ENCODE data around the gene ZNF20. TPM values are rescaled to one million over a fixed set of nuclear protein-coding genes. Genes with fewer than 3 reads are reported as not detected.
"Not testable (repeated sequence)": the region's sequence is repeated elsewhere in the genome, so short reads cannot be mapped to it uniquely, and the experiment has no call there.

The ZNF20 gene
- total RNA-seq, 2 experiments from 2014 or later = 2.3 to 2.7 TPM

- CTCF ChIA-PET = interaction anchor here (0.6 to 1.5 kb wide), 5 partner anchors 11 to 67 kb away, joined by 3 to 5 read pairs (median 3); no protein-coding TSS in a partner anchor
- POLR2A ChIA-PET = no interaction called here
Measured at GRCh38 chr19:12126707-12127106, 13.4 kb downstream of the ZNF20 start.

DNA sequence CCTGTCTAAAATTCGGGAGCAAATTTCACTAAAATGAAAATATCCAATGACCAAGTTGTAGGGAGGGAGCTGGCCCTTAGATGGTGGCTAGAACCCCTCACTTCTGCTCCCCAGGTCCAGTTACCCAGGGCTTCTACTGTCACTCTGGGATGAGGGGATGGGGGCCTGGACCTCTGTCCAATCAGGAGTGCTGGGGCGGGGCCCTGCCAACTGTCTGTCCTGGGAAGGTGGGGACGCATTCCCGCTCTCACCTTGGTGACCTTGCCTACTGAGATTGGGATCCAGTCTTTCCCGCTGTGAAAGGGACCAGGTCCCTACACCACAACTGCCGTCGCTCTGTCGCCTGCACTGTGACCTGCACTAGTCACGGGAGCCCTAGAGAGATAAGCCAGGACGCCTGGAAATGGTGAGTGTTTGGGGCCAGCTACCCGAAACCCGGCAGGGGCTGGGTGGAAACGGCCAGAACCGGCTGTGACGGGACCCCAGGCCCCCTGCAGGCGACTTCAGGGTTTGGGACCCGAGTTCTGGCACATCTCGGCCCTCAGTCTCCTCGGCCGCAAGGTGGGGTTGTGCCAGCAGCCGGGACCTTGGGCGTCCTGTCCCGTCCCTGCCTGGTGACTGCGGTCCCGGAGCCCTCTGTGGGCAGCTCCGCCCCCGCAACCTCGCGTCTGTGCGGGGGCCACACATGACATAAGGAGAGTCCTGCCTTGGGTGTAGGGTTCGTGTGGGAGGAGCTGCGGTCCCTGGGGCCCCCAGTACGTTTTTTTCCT, 22.8 kb downstream of the ZNF20 start:
- POLR2A ChIA-PET = no interaction called here
- CTCF ChIA-PET = interaction anchor here (0.6 kb wide), 1 partner anchor 196 kb away, joined by 3 read pairs; no protein-coding TSS in a partner anchor

DNA sequence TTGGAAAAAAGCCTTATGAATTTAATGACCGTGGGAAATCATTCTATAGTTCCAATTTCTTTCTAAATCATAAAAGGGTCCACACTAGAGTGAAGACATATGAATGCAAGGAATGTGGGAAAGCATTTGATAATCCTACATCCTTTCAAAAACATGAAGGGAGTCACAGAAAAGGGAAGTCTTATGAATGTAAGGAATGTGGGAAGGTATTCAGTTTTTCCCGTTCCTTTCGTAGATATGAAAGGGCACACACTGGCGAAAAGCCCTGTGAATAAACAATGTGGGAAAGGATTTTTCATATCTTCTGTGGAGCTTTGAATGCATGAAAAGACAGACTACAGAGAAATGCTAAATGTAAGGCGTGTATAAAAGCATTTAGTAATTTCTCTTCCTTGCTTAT, 27.0 kb downstream of the ZNF20 start:
- CTCF ChIA-PET = interaction anchor here (1.4 kb wide), 1 partner anchor 22 kb away, joined by 3 read pairs; no protein-coding TSS in a partner anchor
- POLR2A ChIA-PET = no interaction called here

GRCh38 chr19:12112701-12113100, 27.4 kb downstream of the ZNF20 start:
- POLR2A ChIA-PET = no interaction called here
- CTCF ChIA-PET = interaction anchor here (1.4 kb wide), 1 partner anchor 22 kb away, joined by 3 read pairs; no protein-coding TSS in a partner anchor

DNA sequence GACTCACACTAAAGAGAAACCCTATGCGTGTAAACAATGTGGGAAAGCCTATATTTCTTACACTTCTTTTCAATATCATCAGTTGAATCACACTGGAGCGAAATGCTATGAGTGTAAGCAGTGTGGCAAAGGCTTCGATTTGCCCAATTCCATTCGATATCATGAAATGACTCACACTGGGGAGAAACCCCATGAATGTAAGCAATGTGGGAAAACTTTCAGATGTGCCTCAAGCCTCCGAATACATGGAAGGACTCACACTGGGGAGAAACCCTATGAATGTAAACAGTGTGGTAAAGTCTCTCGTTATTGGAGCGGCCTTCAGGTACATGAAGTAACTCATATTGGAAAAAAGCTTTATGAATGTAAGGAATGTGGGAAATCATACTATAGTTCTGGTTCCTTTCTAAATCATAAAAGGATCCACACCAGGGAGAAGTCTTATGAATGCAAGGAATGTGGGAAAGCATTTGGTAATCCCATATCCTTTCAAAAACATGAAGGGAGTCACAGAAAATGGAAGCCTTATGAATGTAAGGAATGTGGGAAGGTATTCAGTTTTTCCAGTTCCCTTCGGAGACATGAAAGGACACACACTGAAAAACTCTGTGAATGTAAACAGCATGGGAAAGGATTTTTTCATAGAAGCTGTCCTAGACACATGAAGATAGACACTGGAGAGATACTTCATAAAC, 28.1 kb downstream of the ZNF20 start:
- ChIA-PET CTCF (interaction anchor here (1.6 kb wide), 1 partner anchor 21 kb away, joined by 8 read pairs; no protein-coding TSS in a partner anchor), POLR2A (no interaction called here)

DNA sequence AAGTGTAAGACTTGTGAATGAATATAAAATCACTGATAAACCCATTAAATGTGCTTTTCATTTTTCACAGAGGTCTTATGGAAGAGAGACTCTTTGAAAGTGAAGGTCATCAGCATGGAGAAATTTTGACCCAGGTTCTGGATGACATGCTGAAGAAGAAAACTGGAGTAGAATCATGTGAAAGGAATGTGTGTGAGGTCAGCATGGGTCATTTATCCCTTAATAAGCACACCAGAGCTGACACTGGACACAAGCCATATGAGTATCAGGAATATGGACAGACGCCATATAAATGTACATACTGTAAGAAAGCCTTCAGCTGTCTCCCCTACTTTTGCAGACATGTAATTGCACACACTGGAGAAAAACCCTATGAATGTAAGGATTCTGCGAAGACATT, 29.0 kb downstream of the ZNF20 start:
- POLR2A ChIA-PET = no interaction called here
- CTCF ChIA-PET = interaction anchor here (1.6 kb wide), 1 partner anchor 20 kb away, joined by 8 read pairs; no protein-coding TSS in a partner anchor

DNA sequence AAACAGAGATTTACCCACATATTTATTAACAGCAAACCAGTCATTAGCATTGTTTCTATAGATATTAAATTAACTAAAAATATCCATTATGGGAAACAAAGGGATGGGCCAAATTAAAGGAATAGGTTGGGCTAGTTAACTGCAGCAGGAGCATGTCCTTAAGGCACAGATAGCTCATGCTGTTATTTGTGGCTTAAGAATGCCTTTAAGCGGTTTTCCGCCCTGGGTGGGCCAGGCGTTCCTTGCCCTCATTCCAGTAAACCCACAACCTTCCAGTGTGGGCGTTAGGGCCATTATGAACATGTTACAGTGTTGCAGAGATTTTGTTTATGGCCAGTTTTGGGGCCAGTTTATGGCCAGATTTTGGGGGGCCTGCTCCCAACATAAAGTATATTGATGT, 36.2 kb downstream of the ZNF20 start:
- CTCF ChIA-PET, POLR2A ChIA-PET: not testable (repeated sequence)

DNA sequence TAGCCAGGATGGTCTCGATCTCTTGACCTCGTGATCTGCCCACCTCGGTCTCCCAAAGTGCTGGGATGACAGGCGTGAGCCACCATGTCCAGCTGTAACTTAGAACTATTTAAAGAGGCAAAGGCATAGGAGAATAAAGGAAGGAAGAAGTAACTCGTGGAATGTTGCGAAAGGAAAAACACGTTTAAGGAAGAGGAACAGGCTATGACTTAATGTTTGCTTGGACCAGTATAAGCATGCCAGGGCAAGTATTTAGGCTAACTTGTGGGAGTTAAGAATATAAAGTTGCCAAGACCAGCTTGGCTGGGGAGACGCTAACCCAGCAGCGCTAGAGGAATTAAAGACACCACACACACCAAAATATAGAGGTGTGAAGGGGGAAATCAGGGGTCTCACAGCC, 42.1 kb downstream of the ZNF20 start:
- POLR2A ChIA-PET = no interaction called here
- CTCF ChIA-PET = no interaction called here

DNA sequence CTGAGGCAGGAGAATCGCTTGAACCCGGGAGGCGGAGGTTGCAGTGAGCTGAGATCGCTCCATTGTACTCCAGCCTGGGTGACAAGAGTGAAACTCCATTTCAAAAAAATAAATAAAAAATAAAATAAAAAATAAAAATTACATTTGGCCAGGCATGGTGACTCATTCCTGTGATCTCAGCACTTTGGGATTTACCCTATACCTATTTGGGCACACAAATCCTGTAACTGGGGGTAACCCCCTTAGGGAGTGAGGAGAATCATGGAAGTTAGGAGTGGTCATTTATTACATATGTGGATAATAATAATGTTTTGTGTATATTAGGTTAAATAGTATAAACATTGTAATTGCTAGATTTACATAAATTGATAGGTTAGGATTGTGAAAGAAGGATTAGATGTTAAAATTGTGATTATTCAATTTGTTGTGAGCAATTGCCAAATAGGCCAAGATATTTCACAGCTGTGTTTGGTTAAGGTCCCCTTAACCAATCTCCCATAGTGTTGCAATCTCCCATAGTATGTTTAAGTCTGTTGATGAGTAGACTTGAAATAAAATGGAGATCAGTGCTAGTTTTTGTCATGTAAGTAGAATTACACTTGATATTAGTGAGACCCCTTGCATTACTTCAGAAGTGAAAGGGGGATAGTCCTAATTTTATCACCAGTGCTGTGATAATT, 44.9 kb downstream of the ZNF20 start:
- ChIA-PET POLR2A (no interaction called here), CTCF (interaction anchor here (0.5 kb wide), 1 partner anchor 44 kb away, joined by 4 read pairs; no protein-coding TSS in a partner anchor)

DNA sequence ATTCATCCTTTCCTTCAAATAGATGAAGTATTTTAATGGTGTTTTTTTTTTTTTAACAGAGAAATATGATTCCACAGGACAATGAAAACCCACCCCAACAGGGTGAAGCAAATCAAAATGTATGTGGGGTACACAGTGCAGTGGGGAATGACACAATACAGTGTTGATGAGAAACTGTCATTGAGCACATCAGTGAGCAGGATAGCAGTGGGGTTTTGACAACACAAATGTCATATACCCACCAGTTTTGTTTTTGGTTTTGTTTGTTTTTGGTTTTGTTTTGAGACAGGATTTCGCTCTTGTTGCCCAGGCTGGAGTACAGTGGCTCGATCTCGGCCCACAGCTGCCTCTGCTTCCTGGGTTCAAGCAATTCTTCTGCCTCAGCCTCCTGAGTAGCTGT, 46.4 kb downstream of the ZNF20 start:
- CTCF ChIA-PET = interaction anchor here (6.3 kb wide), 1 partner anchor 45 kb away, joined by 84 read pairs; the partner anchor contains the start of gene ZNF20
- POLR2A ChIA-PET = no interaction called here

DNA sequence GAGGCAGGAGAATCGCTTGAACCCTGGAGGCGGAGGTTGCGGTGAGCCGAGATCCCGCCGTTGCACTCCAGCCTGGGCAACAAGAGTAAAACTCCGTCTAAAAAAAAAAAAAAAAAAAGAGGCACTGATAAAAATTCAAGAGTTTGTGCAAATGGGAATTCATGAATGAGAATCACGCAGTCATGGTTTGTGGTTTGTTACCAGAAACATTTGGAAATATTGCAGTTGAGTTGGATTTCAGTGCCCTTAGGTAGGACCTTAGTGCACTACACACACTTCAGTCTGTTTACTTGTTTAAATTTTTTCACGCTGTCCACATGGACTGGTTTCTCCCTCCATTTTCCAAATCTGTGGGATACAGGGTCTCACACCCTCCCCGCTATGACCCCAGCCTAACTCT, 47.2 kb downstream of the ZNF20 start:
- POLR2A ChIA-PET = interaction anchor here (0.7 kb wide), 1 partner anchor 21 kb away, joined by 4 read pairs; no protein-coding TSS in a partner anchor
- CTCF ChIA-PET = interaction anchor here (3.0 to 6.3 kb wide), 3 partner anchors 18 to 46 kb away, joined by 8 to 84 read pairs (median 26); partner anchors contain the start of gene ZNF20

DNA sequence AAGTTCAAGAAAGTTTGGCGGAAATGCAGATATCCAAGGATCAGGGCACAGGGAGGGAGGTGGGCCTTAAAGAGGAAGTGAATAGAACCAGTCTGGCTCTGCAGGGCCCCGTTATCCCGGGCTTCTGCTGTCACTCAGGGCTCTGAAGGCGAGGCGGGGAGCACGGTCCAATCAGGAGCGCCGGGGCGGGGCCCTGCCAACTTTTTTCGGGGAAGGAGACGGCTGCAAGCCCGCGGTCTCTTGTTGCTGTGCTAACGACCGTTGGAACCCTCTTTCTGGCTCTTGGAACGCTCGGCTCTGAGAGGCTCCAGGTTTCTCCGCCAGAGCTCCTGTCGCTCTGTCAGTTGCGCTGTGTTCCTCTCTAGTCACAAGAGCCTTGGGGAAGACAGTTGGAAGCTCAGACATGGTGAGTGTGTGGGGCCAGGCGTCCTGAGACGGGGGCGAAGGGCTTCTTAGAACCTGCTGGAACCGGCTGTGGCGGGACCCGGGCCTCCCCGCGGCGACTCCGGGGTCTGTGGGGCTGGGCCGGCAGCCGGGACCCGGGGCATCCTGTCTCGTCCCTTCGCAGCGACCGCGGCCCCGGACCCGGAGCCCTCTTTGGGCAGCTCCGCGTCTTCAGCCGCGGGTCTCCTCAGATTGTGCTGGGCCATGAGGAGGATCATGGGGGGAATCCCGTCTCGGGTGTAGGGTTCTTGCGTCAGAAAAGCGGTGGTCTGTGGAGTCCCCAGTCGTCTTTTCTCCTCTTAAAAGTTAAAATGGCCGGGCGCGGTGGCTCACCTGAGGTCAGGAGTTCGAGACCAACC, 47.9 kb downstream of the ZNF20 start:
- POLR2A ChIA-PET = interaction anchor here (0.5 to 1.3 kb wide), 3 partner anchors 22 to 287 kb away, joined by 3 to 10 read pairs (median 4); no protein-coding TSS in a partner anchor

DNA sequence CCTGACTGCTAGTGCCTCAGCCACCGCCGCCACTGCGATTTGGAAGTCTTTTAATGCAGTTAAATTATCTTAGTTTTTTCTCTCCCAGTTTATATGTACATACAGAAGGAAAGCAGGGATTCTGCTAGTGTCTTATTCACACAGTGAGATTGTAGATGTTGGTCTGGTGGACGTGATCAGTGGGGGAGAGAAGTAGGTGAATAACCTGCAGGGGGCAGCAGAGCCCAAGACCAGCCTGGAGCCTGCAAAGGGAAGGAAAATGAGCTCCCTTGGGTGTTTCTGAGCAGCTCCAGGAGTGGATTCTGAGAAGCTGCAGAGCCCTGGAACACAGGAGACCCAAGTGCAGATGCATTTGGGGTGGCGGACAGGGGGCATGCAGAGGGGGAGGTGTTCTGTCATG, 49.3 kb downstream of the ZNF20 start:
- ChIA-PET CTCF (interaction anchor here (0.6 to 6.3 kb wide), 17 partner anchors 10 to 243 kb away, joined by 3 to 84 read pairs (median 3); partner anchors contain the start of genes ZNF20, ZNF563, ZNF700 and ZNF878), POLR2A (interaction anchor here (1.3 kb wide), 1 partner anchor 50 kb away, joined by 6 read pairs; the partner anchor contains the start of gene ZNF20)

More for the DNA sequence above, 47.9 kb downstream of the ZNF20 start:
- CTCF ChIA-PET = interaction anchor here (3.0 to 6.3 kb wide), 3 partner anchors 19 to 47 kb away, joined by 8 to 84 read pairs (median 26); partner anchors contain the start of gene ZNF20

- CTCF ChIA-PET = interaction anchor here (0.5 to 1.8 kb wide), 2 partner anchors 56 to 84 kb away, joined by 3 to 7 read pairs; partner anchors contain the start of gene ZNF20
- POLR2A ChIA-PET = no interaction called here
Measured at GRCh38 chr19:12085074-12085818, 54.9 kb downstream of the ZNF20 start.

DNA sequence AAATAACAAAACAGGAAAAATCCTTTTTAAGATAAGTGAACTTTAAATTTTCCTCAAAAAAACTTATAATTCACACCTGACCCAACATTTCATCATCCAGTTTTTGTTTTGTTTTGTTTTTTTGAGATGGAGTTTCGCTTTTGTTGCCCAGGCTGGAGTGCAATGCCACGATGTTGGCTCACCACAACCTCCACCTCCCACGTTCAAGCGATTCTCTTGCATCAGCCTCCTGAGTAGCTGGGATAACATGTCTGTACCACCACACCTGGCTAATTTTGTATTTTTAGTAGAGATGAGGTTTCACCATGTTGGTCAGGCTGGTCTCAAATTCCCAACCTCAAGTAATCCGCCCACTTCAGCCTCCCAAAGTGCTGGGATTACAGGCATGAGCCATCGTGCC, 56.8 kb downstream of the ZNF20 start:
- POLR2A ChIA-PET, CTCF ChIA-PET: not testable (repeated sequence)

Measured in activated CD8-positive, alpha-beta memory T cell treated with anti-CD3 and anti-CD28 coated beads for 36 hours (primary cell).